ENCODE measurements around the gene DAAM1.
A peak's percentile ranks its signal among the peaks of the same experiment; 100 is the strongest.

Gene DAAM1

GRCh38 chr14:59188461-59189090 lies at the start of gene DAAM1:
TSS of gene DAAM1 (plus strand) at chr14:59188667. CDS start at chr14:59263478, 74,811 bp downstream.
- H3K27ac ChIP-seq: peak within 1 kb of the TSS; percentile 96
- no peak for TF ChIP-seq CTCF (conservative IDR thresholded peaks at IDR 0.05)

- no peak for TF ChIP-seq CTCF (conservative IDR thresholded peaks at IDR 0.05)
- no peak overlapping the region for H3K27ac ChIP-seq
Measured at GRCh38 chr14:59139324-59139723, 49.1 kb upstream of the DAAM1 start.

- no peak overlapping the region for H3K27ac ChIP-seq
- no peak for TF ChIP-seq CTCF (conservative IDR thresholded peaks at IDR 0.05)
Measured at GRCh38 chr14:59140106-59140843, 48.2 kb upstream of the DAAM1 start.

GRCh38 chr14:59146484-59146883 lies 42.0 kb upstream of the DAAM1 start:
- H3K27ac ChIP-seq: no peak overlapping the region

GRCh38 chr14:59147007-59147406 lies 41.5 kb upstream of the DAAM1 start:
- TF ChIP-seq CTCF (conservative IDR thresholded peaks at IDR 0.05): no peak
- H3K27ac ChIP-seq: no peak overlapping the region

More at GRCh38 chr14:59146484-59146883, 42.0 kb upstream of the DAAM1 start:
- no peak for TF ChIP-seq CTCF (conservative IDR thresholded peaks at IDR 0.05)

- TF ChIP-seq CTCF (conservative IDR thresholded peaks at IDR 0.05): no peak
- no peak overlapping the region for H3K27ac ChIP-seq
Measured at GRCh38 chr14:59148334-59148900, 40.0 kb upstream of the DAAM1 start.

GRCh38 chr14:59150990-59151389 lies 37.5 kb upstream of the DAAM1 start:
- H3K27ac ChIP-seq: no peak overlapping the region
- TF ChIP-seq CTCF (conservative IDR thresholded peaks at IDR 0.05): no peak

Data from VCaP (cell line).